HL-60 (cell line): ENCODE measurements around the gene ANKS1A.

Source experiments
- DNase-seq, 2 experiments: peaks; one replicate each; pipeline ENCODE4 v3.0.0-alpha.2; 2010 to 2020; ENCODE audit warnings: low read depth in 1 of 2, low spot score in 1 of 2
- H3K27ac ChIP-seq: fragments of 250-450 bp; sonication (Bioruptor Pico); replicated peaks from 2 replicates; pipeline ENCODE4 v1.5.1; 2020; ENCODE audit warnings: mild to moderate bottlenecking, moderate library complexity
- H3K27me3 ChIP-seq: fragments of 250-450 bp; sonication (Bioruptor Pico); 2 replicates; pipeline ENCODE4 v1.5.1; 2021; ENCODE audit warnings: mild to moderate bottlenecking, moderate library complexity; ENCODE audit not compliant: insufficient read depth, poor library complexity, severe bottlenecking
- H3K4me3 ChIP-seq: replicated peaks from 2 replicates; pipeline ENCODE4 v1.5.1; 2011; ENCODE audit warnings: mild to moderate bottlenecking, control low read depth, low read length; ENCODE audit not compliant: insufficient read depth
- CTCF ChIP-seq: IDR thresholded peaks from one replicate; pipeline ENCODE4 v1.5.1; 2011; ENCODE audit warnings: low read length, control low read depth, inconsistent platforms; ENCODE audit not compliant: insufficient read depth
- GABPA ChIP-seq: IDR thresholded peaks from 2 replicates; pipeline ENCODE4 v1.6.1; 2012; ENCODE audit warnings: low read depth
- POLR2AphosphoS5 ChIP-seq: IDR thresholded peaks from 2 replicates; pipeline ENCODE4 v1.6.1; 2012; ENCODE audit warnings: low read depth
- REST ChIP-seq: IDR thresholded peaks from 2 replicates; pipeline ENCODE4 v1.6.1; 2012; ENCODE audit warnings: low read depth; ENCODE audit not compliant: insufficient replicate concordance
- SPI1 ChIP-seq: IDR thresholded peaks from 2 replicates; pipeline ENCODE4 v1.6.1; 2012; ENCODE audit warnings: low read depth, mild to moderate bottlenecking, borderline replicate concordance

The ANKS1A gene

GRCh38 chr6:35065870-35066269 is 176.8 kb downstream of the ANKS1A start:
- Histone ChIP-seq H3K27ac (no peak overlapping the region), H3K4me3 (no peak overlapping the region), H3K27me3 (no peaks in the 10 kb centered on the region)
- no peak for DNase-seq
- TF ChIP-seq GABPA (no peak), CTCF (no peak)

- Histone ChIP-seq H3K27me3 (no peaks in the 10 kb centered on the region), H3K4me3 (no peak overlapping the region), H3K27ac (no peak overlapping the region)
- TF ChIP-seq CTCF (no peak), SPI1 (no peak), REST (no peak), GABPA (no peak), POLR2AphosphoS5 (no peak)
- DNase-seq, result no peak
Measured at GRCh38 chr6:35067234-35067633, 178.2 kb downstream of the ANKS1A start.

- TF ChIP-seq SPI1 (no peak), POLR2AphosphoS5 (no peak), GABPA (no peak), REST (no peak), CTCF (no peak)
- DNase-seq, result no peak
- H3K4me3 ChIP-seq, result no peak overlapping the region
- no peak overlapping the region for H3K27ac ChIP-seq
- H3K27me3 ChIP-seq, result no peaks in the 10 kb centered on the region
Measured at GRCh38 chr6:35068206-35068605, 179.2 kb downstream of the ANKS1A start.

- H3K4me3 ChIP-seq, result no peak overlapping the region
- H3K27me3 ChIP-seq, result no peaks in the 10 kb centered on the region
- H3K27ac ChIP-seq, result no peak overlapping the region
- no peak for TF ChIP-seq REST
- no peak for TF ChIP-seq GABPA
- TF ChIP-seq CTCF, result no peak
- no peak for TF ChIP-seq POLR2AphosphoS5
- no peak for TF ChIP-seq SPI1
- DNase-seq, result no peak
Measured at GRCh38 chr6:35068644-35069043, 179.6 kb downstream of the ANKS1A start.
